Astrocyte of the spinal cord (primary cell): ENCODE results near the gene TCEA2.

ENCODE experiments used
- DNase-seq: peaks from one replicate; pipeline ENCODE4 v3.0.0; 2011; ENCODE audit warnings: low read depth, low spot score
- H3K4me3 ChIP-seq: 2 replicates; pipeline ENCODE4 v1.5.1; 2011; ENCODE audit warnings: low read depth, mild to moderate bottlenecking, low read length, moderate library complexity
- in situ Hi-C: cut with HindIII; loops from 2 replicates; pipeline ENCODE4 v1.10.0; 2017; ENCODE audit warnings: low sequenced_read_pairs
- TF ChIP-seq, protein P1 (sequence below): IDR thresholded peaks from 2 replicates; pipeline ENCODE4 v1.5.1; 2012; ENCODE audit warnings: low read depth, mild to moderate bottlenecking, low read length, inconsistent platforms

Gene TCEA2

DNA sequence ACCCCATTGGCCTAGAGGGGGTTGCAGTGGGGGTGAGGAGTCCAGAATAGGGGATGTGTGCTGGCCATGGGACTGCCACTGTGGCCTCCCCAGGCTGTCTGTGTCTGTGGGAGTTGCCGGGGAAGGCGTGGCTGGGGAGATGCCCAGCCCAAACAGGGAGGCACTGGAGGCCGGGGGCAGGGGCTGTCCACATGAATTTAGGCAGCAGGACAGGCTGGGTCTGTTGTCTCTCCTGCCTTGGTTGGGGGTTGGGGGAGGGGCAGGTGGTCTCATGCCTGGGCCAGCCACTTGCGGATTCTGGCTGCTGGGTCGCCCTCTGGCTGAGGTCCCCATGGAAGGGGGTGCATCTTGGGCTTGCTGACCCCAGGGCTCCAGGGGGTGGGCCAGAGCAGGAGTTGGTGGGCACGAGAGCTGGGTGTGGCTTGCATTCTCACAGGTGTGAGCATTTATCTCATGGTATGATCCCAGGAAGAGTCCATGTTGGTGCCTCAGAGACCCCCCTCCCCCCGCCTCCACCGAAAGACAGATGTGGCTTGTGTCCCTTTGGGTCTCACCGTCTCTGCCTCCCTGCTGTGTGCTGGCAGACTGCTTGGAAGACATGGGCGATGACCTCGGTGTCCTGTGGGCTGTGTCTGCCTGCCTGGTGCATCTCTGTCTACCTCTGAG is 17.5 kb upstream of the TCEA2 start:
- no peak overlapping the region for H3K4me3 ChIP-seq
- DNase-seq, result no peak
- in situ Hi-C loops, result no loop called here
- TF ChIP-seq, protein P1, sequence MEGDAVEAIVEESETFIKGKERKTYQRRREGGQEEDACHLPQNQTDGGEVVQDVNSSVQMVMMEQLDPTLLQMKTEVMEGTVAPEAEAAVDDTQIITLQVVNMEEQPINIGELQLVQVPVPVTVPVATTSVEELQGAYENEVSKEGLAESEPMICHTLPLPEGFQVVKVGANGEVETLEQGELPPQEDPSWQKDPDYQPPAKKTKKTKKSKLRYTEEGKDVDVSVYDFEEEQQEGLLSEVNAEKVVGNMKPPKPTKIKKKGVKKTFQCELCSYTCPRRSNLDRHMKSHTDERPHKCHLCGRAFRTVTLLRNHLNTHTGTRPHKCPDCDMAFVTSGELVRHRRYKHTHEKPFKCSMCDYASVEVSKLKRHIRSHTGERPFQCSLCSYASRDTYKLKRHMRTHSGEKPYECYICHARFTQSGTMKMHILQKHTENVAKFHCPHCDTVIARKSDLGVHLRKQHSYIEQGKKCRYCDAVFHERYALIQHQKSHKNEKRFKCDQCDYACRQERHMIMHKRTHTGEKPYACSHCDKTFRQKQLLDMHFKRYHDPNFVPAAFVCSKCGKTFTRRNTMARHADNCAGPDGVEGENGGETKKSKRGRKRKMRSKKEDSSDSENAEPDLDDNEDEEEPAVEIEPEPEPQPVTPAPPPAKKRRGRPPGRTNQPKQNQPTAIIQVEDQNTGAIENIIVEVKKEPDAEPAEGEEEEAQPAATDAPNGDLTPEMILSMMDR, result no peak

DNA sequence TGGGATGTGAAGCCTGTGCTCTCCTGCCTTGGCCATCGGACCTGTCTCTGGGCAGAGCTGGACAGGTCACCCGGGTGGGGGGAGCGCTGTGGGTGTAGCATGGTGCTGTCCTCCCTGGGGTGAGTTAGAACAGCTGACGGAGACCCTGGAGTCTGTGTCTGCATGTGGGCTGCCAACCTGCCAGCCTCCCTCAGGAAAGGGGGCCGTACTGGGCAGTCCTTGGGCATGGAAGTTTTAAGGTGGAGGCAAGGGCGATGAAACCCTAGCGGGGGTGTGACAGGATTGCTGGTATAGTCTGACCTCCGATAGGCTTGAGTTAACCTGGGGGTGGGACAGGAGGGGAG is 16.0 kb upstream of the TCEA2 start:
- in situ Hi-C loops, result no loop called here
- TF ChIP-seq, protein P1, result no peak
- no peak overlapping the region for H3K4me3 ChIP-seq
- DNase-seq, result no peak

DNA sequence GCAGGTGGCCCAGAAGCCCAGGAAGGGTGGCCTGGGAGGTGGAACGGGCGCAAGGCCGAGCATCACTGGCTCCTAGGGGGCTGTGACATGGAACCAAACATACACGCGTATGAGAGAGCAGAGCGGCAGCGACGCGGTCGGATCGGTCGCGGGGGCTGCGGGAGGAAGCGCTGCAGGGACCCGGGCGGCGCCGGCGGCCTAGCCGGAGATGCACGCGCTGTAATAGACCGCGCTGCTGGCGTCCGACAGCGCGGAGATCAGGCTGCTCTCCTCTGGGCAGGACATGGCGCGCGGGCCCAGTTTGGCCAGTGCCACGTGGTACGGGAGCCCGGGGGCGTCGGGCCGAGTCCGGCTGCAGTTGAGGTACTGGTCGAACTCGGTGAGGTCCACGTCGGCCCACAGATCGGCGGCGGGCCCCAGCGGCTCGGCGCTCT is 15.0 kb upstream of the TCEA2 start:
- no peak for DNase-seq
- TF ChIP-seq, protein P1, result no peak
- no peak overlapping the region for H3K4me3 ChIP-seq
- in situ Hi-C loops, result no loop called here

DNA sequence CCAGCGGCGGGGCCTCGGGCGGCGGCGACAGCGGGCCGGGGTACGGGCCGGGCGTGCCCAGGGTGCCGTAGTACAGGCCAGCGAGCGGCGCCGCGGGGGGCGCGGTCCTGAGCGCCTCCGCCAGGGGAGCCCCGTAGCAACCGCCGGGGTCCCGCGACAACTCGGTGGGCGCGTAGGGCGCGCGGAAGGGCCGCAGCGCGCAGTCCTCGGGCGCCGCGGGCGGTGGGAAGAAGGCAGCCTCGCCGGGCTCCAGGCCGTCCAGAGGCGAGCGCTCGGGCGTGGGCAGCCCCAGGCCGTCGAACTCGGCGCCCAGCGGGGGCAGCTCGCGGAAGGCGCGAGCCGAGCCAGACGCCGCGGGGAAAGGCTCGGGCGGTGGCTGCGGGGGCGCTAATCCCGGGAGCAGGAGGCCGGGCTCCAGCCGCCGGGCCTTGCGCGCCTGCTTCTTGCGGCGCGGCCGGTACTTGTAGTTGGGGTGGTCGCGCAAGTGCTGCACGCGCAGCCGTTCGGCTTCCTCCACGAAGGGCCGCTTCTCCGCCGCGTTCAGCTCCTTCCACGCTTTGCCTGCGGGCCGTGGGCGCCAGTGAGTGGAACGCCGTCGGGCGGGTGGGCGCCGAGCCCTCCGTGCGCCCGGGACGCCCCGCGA is 14.5 kb upstream of the TCEA2 start:
- no peak overlapping the region for H3K4me3 ChIP-seq
- TF ChIP-seq, protein P1, result no peak
- in situ Hi-C loops, result no loop called here
- no peak for DNase-seq

DNA sequence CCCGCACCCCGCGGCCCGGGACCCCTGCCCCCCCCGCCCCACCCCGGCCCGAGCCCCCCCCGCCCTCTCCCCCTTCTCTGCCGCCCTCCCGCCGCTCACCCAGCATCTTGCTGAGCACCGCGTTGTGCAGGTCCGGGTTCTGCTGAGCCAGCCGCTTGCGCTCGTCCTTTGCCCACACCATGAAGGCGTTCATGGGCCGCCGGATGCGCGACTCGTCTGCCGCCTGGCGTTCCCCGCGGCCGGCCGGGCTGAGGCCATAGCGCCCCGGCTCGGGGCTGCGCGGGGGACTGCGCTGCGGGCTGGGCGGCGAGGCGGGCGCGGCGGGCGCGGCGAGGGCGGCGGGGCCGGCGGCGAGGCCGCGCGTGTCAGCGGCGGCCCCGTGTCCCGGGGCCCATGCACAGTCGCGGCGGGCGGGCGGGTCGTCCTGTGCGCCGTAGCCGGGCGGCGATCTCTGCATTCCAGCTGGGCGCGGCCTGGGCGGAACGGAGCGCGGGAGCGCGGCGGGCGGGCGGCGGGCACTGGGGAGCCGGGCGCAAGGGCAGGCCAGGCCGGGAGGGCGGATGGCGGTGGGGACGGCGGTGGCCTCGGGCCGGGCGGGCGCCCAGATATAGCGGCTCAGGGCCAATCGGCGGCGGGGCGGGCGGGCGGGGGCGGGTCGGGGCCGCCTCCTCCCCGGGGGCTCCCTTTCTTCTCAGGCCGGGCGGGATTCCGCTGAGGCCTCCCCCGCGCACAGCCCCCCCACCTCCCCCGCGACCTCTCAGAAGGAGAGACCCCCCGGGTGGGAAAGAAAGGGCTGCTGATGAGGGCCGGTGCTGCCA is 13.7 kb upstream of the TCEA2 start, which contains the start of gene SOX18:
TSS of gene SOX18 (minus strand) at position 580 of the 818 bp plus-strand sequence. CDS start at position 457, 123 bp downstream.
- in situ Hi-C loops, result no loop called here
- TF ChIP-seq, protein P1, result no peak
- no peak for DNase-seq
- H3K4me3 ChIP-seq, result no peak within 1 kb of the TSS

DNA sequence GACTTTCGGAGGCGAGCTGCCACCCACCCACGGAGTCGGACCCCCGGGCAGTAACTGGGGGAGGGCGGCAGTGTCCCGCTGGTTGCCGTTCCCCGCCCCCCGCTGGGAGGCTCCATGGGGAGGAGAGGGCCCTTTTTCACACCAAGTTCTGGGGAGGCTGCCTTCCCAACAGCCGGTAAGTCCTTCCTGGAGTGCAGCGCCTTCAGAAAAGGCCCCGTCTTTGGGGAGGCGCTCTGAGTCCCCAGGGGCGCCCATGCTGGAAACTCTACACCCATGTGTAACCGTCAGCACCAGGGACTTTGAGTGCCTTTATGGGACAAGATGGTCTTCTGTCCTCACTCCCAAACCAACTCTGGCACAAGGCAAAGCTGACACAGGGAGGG is 13.1 kb upstream of the TCEA2 start:
- no peak overlapping the region for H3K4me3 ChIP-seq
- in situ Hi-C loops, result no loop called here

More for the DNA sequence above, 13.1 kb upstream of the TCEA2 start:
- TF ChIP-seq, protein P1, result no peak
- DNase-seq, result no peak
